K562 (cell line): ENCODE data around the gene PIP5K1B. TPM values are rescaled to one million over a fixed set of nuclear protein-coding genes. Genes with fewer than 3 reads are reported as not detected.

Source experiments
- ATF7 ChIP-seq: fragments of 450-650 bp; IDR thresholded peaks from 2 replicates; pipeline ENCODE4 v1.7.1; 2014; ENCODE audit warnings: mild to moderate bottlenecking, moderate library complexity
- CREB5 ChIP-seq: fragments of 250-450 bp; sonication (Bioruptor Pico); IDR thresholded peaks from 2 replicates; pipeline ENCODE4 v1.5.0; 2020; ENCODE audit warnings: mild to moderate bottlenecking
- DMBX1 ChIP-seq: fragments of 250-450 bp; sonication (Bioruptor Pico); IDR thresholded peaks from 2 replicates; pipeline ENCODE4 v1.8.0; 2022; ENCODE audit warnings: inconsistent platforms, mild to moderate bottlenecking, moderate library complexity, borderline replicate concordance
- EGR1 ChIP-seq: fragments of 450-650 bp; conservative IDR thresholded peaks from 2 replicates; pipeline ENCODE4 v1.6.1; 2017; ENCODE audit warnings: mild to moderate bottlenecking
- ELF4 ChIP-seq: fragments of 450-650 bp; formaldehyde crosslinking; IDR thresholded peaks from 2 replicates; pipeline ENCODE4 v1.4.0; 2022; ENCODE audit warnings: missing genetic modification characterization
- EP300 ChIP-seq: IDR thresholded peaks from 2 replicates; pipeline ENCODE4 v1.6.1; 2012; ENCODE audit warnings: low read length, improper control_type of control experiment
- FOXK2 ChIP-seq, 2 experiments: fragments of 450-650 bp; IDR thresholded peaks in 1 of 2; conservative IDR thresholded peaks in 1 of 2; 2 replicates each; pipeline ENCODE4 v1.6.1; 2016; ENCODE audit warnings: low read depth in 2 of 2, mild to moderate bottlenecking in 1 of 2
- HDAC2 ChIP-seq: fragments of 450-650 bp; IDR thresholded peaks from 2 replicates; pipeline ENCODE4 v1.6.1; 2016; ENCODE audit warnings: mild to moderate bottlenecking
- PHF8 ChIP-seq: fragments of 200-600 bp; sonication (generic); IDR thresholded peaks from 2 replicates; pipeline ENCODE4 v1.6.1; 2012; ENCODE audit warnings: mixed run types, mild to moderate bottlenecking, inconsistent platforms, low read length, moderate library complexity, borderline replicate concordance
- RBM39 ChIP-seq: fragments of 200-400 bp; formaldehyde crosslinking; optimal IDR thresholded peaks from 2 replicates; pipeline ENCODE3; 2018; ENCODE audit warnings: low read depth, low read length
- SNRNP70 ChIP-seq: fragments of 200-400 bp; formaldehyde crosslinking; optimal IDR thresholded peaks from 2 replicates; pipeline ENCODE3; 2017; ENCODE audit warnings: low read depth, low read length
- TAF1 ChIP-seq: IDR thresholded peaks from 2 replicates; pipeline ENCODE4 v1.6.1; 2011; ENCODE audit warnings: mild to moderate bottlenecking, low read length, moderate library complexity; ENCODE audit not compliant: insufficient read depth, control insufficient read depth, severe bottlenecking; ENCODE audit errors: extremely low read depth
- TEAD4 ChIP-seq, 2 experiments: sonication (generic) in 1 of 2; formaldehyde crosslinking in 1 of 2; IDR thresholded peaks; 2 replicates each; pipeline versions ENCODE4 v1.6.1 to v1.8.0; 2012 to 2022; ENCODE audit warnings: borderline replicate concordance in 1 of 2, inconsistent platforms in 1 of 2, low read length in 1 of 2, mild to moderate bottlenecking in 1 of 2, missing genetic modification reagents in 1 of 2
- THAP7 ChIP-seq: fragments of 250-450 bp; sonication (Bioruptor Pico); IDR thresholded peaks from 2 replicates; pipeline ENCODE4 v1.5.0; 2021
- ZBED1 ChIP-seq: IDR thresholded peaks from 2 replicates; pipeline ENCODE4 v1.6.1; 2014
- ZBTB17 ChIP-seq: fragments of 450-650 bp; formaldehyde crosslinking; IDR thresholded peaks from 2 replicates; pipeline ENCODE4 v1.4.0; 2020; ENCODE audit warnings: mild to moderate bottlenecking
- ZBTB2 ChIP-seq: fragments of 450-650 bp; IDR thresholded peaks from 2 replicates; pipeline ENCODE4 v1.6.1; 2016; ENCODE audit warnings: antibody characterized with exemption
- ZBTB34 ChIP-seq: fragments of 250-450 bp; sonication (Bioruptor Pico); IDR thresholded peaks from 2 replicates; pipeline ENCODE4 v1.8.0; 2021; ENCODE audit warnings: mild to moderate bottlenecking, moderate library complexity
- ZNF24 ChIP-seq: fragments of 450-650 bp; IDR thresholded peaks from 2 replicates; pipeline ENCODE4 v1.6.1; 2016
- ZNF311 ChIP-seq: fragments of 250-450 bp; sonication (Bioruptor Pico); IDR thresholded peaks from 2 replicates; pipeline ENCODE4 v1.4.0; 2020; ENCODE audit warnings: mild to moderate bottlenecking, moderate library complexity
- ZNF431 ChIP-seq: sonication (generic); formaldehyde crosslinking; IDR thresholded peaks from 2 replicates; pipeline ENCODE4 v1.8.0; 2022; ENCODE audit warnings: mild to moderate bottlenecking, missing genetic modification reagents
- ZNF639 ChIP-seq, 2 experiments: fragments of 200-800 bp in 1 of 2; sonication (Bioruptor generic) in 1 of 2; sonication (generic) in 1 of 2; formaldehyde crosslinking in 1 of 2; IDR thresholded peaks in 1 of 2; conservative IDR thresholded peaks in 1 of 2; 2 replicates each; pipeline versions ENCODE4 v1.5.0 to v1.6.1; 2016 to 2020; ENCODE audit warnings: missing compliant biosample characterization in 1 of 2, missing genetic modification characterization in 1 of 2, missing genetic modification reagents in 1 of 2
- ZZZ3 ChIP-seq: fragments of 450-650 bp; IDR thresholded peaks from 2 replicates; pipeline ENCODE4 v1.6.1; 2016; ENCODE audit warnings: antibody characterized with exemption, mild to moderate bottlenecking, moderate library complexity
- polyA plus RNA-seq, 8 experiments: library from polyadenylated mRNA; depleted of rRNA in 4 of 8; stranded (reverse) in 5 of 8; unstranded in 3 of 8; fragments of >200 nt; fragmentation: Nextera tagmentation in 2 of 8; fragmentation: Illumina TruSeq in 1 of 8; extraction: Ambion mirVana in 2 of 8; extraction: Trizol in 1 of 8; gene quantifications; 2 replicates each; pipeline versions ENCODE4 v1.2.1 to v1.2.3, GENCODE V29; 2011 to 2014; ENCODE audit warnings: inconsistent platforms in 1 of 8, missing spikeins in 1 of 8
- total RNA-seq, 7 experiments: library from RNA; depleted of rRNA in 6 of 7; stranded (reverse); fragments of >200 nt in 6 of 7; fragmentation: Illumina TruSeq in 2 of 7; extraction: Trizol in 2 of 7; gene quantifications; 2 replicates each; pipeline versions ENCODE4 v1.2.1 to v1.2.3, GENCODE V29; 2011 to 2021; ENCODE audit warnings: low replicate concordance in 1 of 7

Gene PIP5K1B
- total and polyA plus RNA-seq, 9 of the 15 experiments (the other 6 are each of a cell fraction or from before 2014, with no cell fraction given), result 3.1 to 12.9 (median 7.4) TPM

GRCh38 chr9:68720656-68721313 lies 15.7 kb downstream of the PIP5K1B start (continued):
- TF ChIP-seq ZNF639 (CRISPR knock-in tag; conservative IDR thresholded peaks at IDR 0.05 in 1 of 2, IDR thresholded peaks at IDR 0.05 in 1 of 2) (no peak), ZBTB34 (no peak), EGR1 (no peak; the same call in 1 of the 2 replicates), ZBTB17 (CRISPR knock-in tag) (no peak), RBM39 (no peak), THAP7 (CRISPR knock-in tag) (no peak), ATF7 (peak; percentile 85), HDAC2 (peak; percentile 24; the same call in 1 of the 2 replicates), TAF1 (no peak), ZNF24 (no peak), ZZZ3 (no peak), ZBED1 (no peak), CREB5 (CRISPR knock-in tag) (no peak), PHF8 (no peak), FOXK2 (conservative IDR thresholded peaks at IDR 0.05 in 1 of 2, IDR thresholded peaks at IDR 0.05 in 1 of 2; ENCODE audit: low read depth in 2 of 2) (peak in 1 of 2 experiments; percentile 25; a peak in 1 of 4 replicates), DMBX1 (CRISPR knock-in tag) (no peak), ZNF431 (CRISPR knock-in tag) (no peak), ZBTB2 (no peak), EP300 (peak; percentile 56; the same call in 1 of the 2 replicates), SNRNP70 (no peak), ZNF311 (no peak), ELF4 (CRISPR knock-in tag) (no peak), TEAD4 (IDR thresholded peaks at IDR 0.05; ENCODE audit: low read length) (peak; percentile 81), TEAD4 (CRISPR knock-in tag; IDR thresholded peaks at IDR 0.05; ENCODE audit: borderline replicate concordance) (no peak)
